ENCODE results near the gene MICALL2.

- TF ChIP-seq, protein P1, sequence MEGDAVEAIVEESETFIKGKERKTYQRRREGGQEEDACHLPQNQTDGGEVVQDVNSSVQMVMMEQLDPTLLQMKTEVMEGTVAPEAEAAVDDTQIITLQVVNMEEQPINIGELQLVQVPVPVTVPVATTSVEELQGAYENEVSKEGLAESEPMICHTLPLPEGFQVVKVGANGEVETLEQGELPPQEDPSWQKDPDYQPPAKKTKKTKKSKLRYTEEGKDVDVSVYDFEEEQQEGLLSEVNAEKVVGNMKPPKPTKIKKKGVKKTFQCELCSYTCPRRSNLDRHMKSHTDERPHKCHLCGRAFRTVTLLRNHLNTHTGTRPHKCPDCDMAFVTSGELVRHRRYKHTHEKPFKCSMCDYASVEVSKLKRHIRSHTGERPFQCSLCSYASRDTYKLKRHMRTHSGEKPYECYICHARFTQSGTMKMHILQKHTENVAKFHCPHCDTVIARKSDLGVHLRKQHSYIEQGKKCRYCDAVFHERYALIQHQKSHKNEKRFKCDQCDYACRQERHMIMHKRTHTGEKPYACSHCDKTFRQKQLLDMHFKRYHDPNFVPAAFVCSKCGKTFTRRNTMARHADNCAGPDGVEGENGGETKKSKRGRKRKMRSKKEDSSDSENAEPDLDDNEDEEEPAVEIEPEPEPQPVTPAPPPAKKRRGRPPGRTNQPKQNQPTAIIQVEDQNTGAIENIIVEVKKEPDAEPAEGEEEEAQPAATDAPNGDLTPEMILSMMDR (IDR thresholded peaks at IDR 0.05; ENCODE audit: insufficient read depth, low read length, poor library complexity, severe bottlenecking): no peak
- TF ChIP-seq EZH2phosphoT487 (conservative IDR thresholded peaks at IDR 0.05; ENCODE audit: low read length): no peak
These were observed 31.6 kb upstream of the MICALL2 start for GRCh38 chr7:1490837-1491236.
